ENCODE data around the gene PSMB3. TPM values are rescaled to one million over a fixed set of nuclear protein-coding genes. Genes with fewer than 3 reads are reported as not detected.

The PSMB3 gene
- total RNA-seq, 1 donor from 2014 or later: 141 TPM

Small RNA genes lying within 50 kb of the gene (microRNA-seq; reads per million reads assigned to microRNA genes)
- not detected for gene MIR4726

Other genes starting within 250 kb of the PSMB3 start
- gene SRCIN1, start 146.8 kb upstream of the PSMB3 start, total RNA-seq: 6.2 TPM
- gene EPOP, start 77.8 kb upstream of the PSMB3 start, total RNA-seq: 2.3 TPM
- 92.2 TPM for gene MLLT6, start 47.5 kb upstream of the PSMB3 start, total RNA-seq
- gene CISD3, start 22.4 kb upstream of the PSMB3 start, total RNA-seq: 67.1 TPM
- 29.3 TPM for gene PCGF2, start 4.4 kb upstream of the PSMB3 start, total RNA-seq
- 48.4 TPM for gene PIP4K2B, start 46.8 kb downstream of the PSMB3 start, total RNA-seq
- 10.4 TPM for gene CWC25, start 72.6 kb downstream of the PSMB3 start, total RNA-seq
- 564 TPM for gene RPL23, start 101.0 kb downstream of the PSMB3 start, total RNA-seq
- 25.3 TPM for gene LASP1, start 117.3 kb downstream of the PSMB3 start, total RNA-seq
- gene FBXO47, start 214.7 kb downstream of the PSMB3 start, total RNA-seq: not detected